ENCODE measurements around the gene SERINC4.

- TF ChIP-seq POLR2AphosphoS5 (IDR thresholded peaks at IDR 0.05; ENCODE audit: insufficient read depth, low read depth, low read length) (no peak), CTCF (IDR thresholded peaks at IDR 0.05; ENCODE audit: extremely low read depth in 1 of 2, insufficient read depth in 1 of 2, low read depth in 1 of 2, low read length in 2 of 2) (no peak), MAX (IDR thresholded peaks at IDR 0.05; ENCODE audit: insufficient read depth, insufficient read length) (no peak), EZH2 (IDR thresholded peaks at IDR 0.05; ENCODE audit: borderline replicate concordance, low read depth, low read length, severe bottlenecking) (no peak), POLR2A (IDR thresholded peaks at IDR 0.05; ENCODE audit: low read depth, low read length) (no peak)
These were observed 4.0 kb downstream of the SERINC4 start for GRCh38 chr15:43795997-43796396.

Measured in endothelial cell of umbilical vein (primary cell).